H1 (cell line): ENCODE results near the gene SLC35B4. TPM values are rescaled to one million over a fixed set of nuclear protein-coding genes. Genes with fewer than 3 reads are reported as not detected.

Source experiments
- CTCF ChIA-PET: fragments of 300-600 bp; sonication (Branson Sonifier 250); formaldehyde crosslinking; loops from one replicate; lab custom pipeline; 2021; ENCODE audit not compliant: partially characterized antibody; lab: Charles Lee
- POLR2A ChIA-PET: fragments of 300-600 bp; sonication (Branson Sonifier 250); formaldehyde crosslinking; loops from one replicate; lab custom pipeline; 2021; ENCODE audit warnings: inconsistent platforms; ENCODE audit not compliant: partially characterized antibody; lab: Charles Lee
- DNase-seq, 2 experiments: peaks; one replicate each; pipeline versions ENCODE4 v3.0.0 to v3.0.0-alpha.2; 2010 to 2022; ENCODE audit warnings: low spot score in 2 of 2, low read depth in 1 of 2, mixed read lengths in 1 of 2
- FAIRE-seq: peaks from 2 replicates; lab custom pipeline; 2011; peaks lifted over from hg19 to GRCh38; lab: Jason Lieb, UNC
- H2AFZ ChIP-seq: 2 replicates; pipeline ENCODE4 v1.8.1; 2012; ENCODE audit warnings: low read length, inconsistent platforms
- H2AK5ac ChIP-seq: 2 replicates; pipeline ENCODE4 v1.6.1; 2013; ENCODE audit warnings: low read depth, low read length
- H2BK120ac ChIP-seq: replicated peaks from 2 replicates; pipeline ENCODE3; 2013; ENCODE audit warnings: low read depth, low read length, inconsistent platforms
- H2BK12ac ChIP-seq: 2 replicates; pipeline ENCODE4 v1.6.1; 2013; ENCODE audit warnings: low read depth, low read length
- H2BK15ac ChIP-seq: 2 replicates; pipeline ENCODE4 v1.6.1; 2013; ENCODE audit warnings: low read length
- H2BK20ac ChIP-seq: 2 replicates; pipeline ENCODE4 v1.6.1; 2013; ENCODE audit warnings: low read length
- H2BK5ac ChIP-seq: 2 replicates; pipeline ENCODE4 v1.6.1; 2013; ENCODE audit warnings: low read depth, low read length
- H3K14ac ChIP-seq: 2 replicates; pipeline ENCODE4 v1.6.1; 2013; ENCODE audit warnings: inconsistent platforms; ENCODE audit not compliant: insufficient read length
- H3K18ac ChIP-seq: 2 replicates; pipeline ENCODE4 v1.6.1; 2013; ENCODE audit warnings: low read length; ENCODE audit errors: extremely low read depth
- H3K23ac ChIP-seq: 2 replicates; pipeline ENCODE4 v1.6.1; 2013; ENCODE audit warnings: inconsistent platforms; ENCODE audit not compliant: insufficient read length
- H3K23me2 ChIP-seq: 2 replicates; pipeline ENCODE4 v1.6.1; 2013; ENCODE audit warnings: low read depth, low read length
- H3K27ac ChIP-seq: 2 replicates; pipeline ENCODE4 v1.6.1; 2011; ENCODE audit warnings: low read depth, low read length, inconsistent platforms
- H3K27me3 ChIP-seq, 4 experiments: replicated peaks in 1 of 4; 1 replicate in 1 of 4; 2 replicates in 3 of 4; pipeline versions ENCODE4 v1.6.1 to v1.8.1; 2011 to 2013; ENCODE audit warnings: low read length in 3 of 4, mild to moderate bottlenecking in 3 of 4, inconsistent platforms in 2 of 4, mixed read lengths in 2 of 4, moderate library complexity in 1 of 4; ENCODE audit not compliant: control insufficient read depth in 3 of 4, insufficient read depth in 3 of 4; ENCODE audit errors: extremely low read depth in 1 of 4
- H3K36me3 ChIP-seq, 4 experiments: 2 replicates each; pipeline versions ENCODE4 v1.6.1 to v1.8.1; 2011 to 2013; ENCODE audit warnings: mild to moderate bottlenecking in 4 of 4, low read length in 3 of 4, moderate library complexity in 2 of 4, control low read depth in 1 of 4, inconsistent platforms in 1 of 4; ENCODE audit not compliant: insufficient read depth in 4 of 4, control insufficient read depth in 2 of 4
- H3K4ac ChIP-seq: replicated peaks from 2 replicates; pipeline ENCODE3; 2013; ENCODE audit warnings: low read length, low read depth, mixed read lengths, inconsistent platforms; ENCODE audit not compliant: insufficient read length
- H3K4me1 ChIP-seq, 4 experiments: replicated peaks in 1 of 4; 1 replicate in 1 of 4; 2 replicates in 3 of 4; pipeline versions ENCODE4 v1.6.1 to v1.8.1; 2011 to 2013; ENCODE audit warnings: low read length in 3 of 4, inconsistent platforms in 2 of 4, mixed read lengths in 1 of 4; ENCODE audit not compliant: insufficient read depth in 4 of 4, control insufficient read depth in 3 of 4
- H3K4me2 ChIP-seq, 2 experiments: 2 replicates each; pipeline versions ENCODE4 v1.6.1 to v1.8.1; 2011 to 2013; ENCODE audit warnings: low read depth in 2 of 2, low read length in 2 of 2, control low read depth in 1 of 2, inconsistent platforms in 1 of 2, mild to moderate bottlenecking in 1 of 2; ENCODE audit not compliant: insufficient read depth in 1 of 2
- H3K4me3 ChIP-seq, 4 experiments: fragments of 200-600, 300-600 bp in 1 of 4; sonication (generic), shearing (Covaris generic), sonication (Bioruptor Twin) in 1 of 4; 2 replicates each; pipeline versions ENCODE4 v1.5.1 to v1.8.1; 2011 to 2016; ENCODE audit warnings: low read length in 4 of 4, low read depth in 3 of 4, control low read depth in 2 of 4, inconsistent platforms in 2 of 4, mild to moderate bottlenecking in 2 of 4, mixed read lengths in 1 of 4, moderate library complexity in 1 of 4; ENCODE audit not compliant: insufficient read depth in 2 of 4; ENCODE audit errors: extremely low read depth in 1 of 4
- H3K56ac ChIP-seq: replicated peaks from 2 replicates; pipeline ENCODE3; 2013; ENCODE audit warnings: low read depth, mild to moderate bottlenecking, mixed read lengths, low read length, inconsistent platforms; ENCODE audit not compliant: insufficient read length
- H3K79me1 ChIP-seq: 2 replicates; pipeline ENCODE4 v1.6.1; 2013; ENCODE audit warnings: low read depth, low read length, control low read depth
- H3K79me2 ChIP-seq, 2 experiments: 2 replicates each; pipeline versions ENCODE4 v1.6.1 to v1.8.1; 2012 to 2013; ENCODE audit warnings: low read length in 2 of 2, mild to moderate bottlenecking in 2 of 2, inconsistent platforms in 1 of 2; ENCODE audit not compliant: insufficient read depth in 2 of 2, control insufficient read depth in 1 of 2
- H3K9ac ChIP-seq, 4 experiments: replicated peaks in 1 of 4; 1 replicate in 1 of 4; 2 replicates in 3 of 4; pipeline versions ENCODE4 v1.6.1 to v1.8.1; 2011 to 2013; ENCODE audit warnings: low read depth in 3 of 4, low read length in 3 of 4, control low read depth in 2 of 4, mild to moderate bottlenecking in 2 of 4, moderate library complexity in 2 of 4, inconsistent platforms in 1 of 4; ENCODE audit errors: extremely low read depth in 1 of 4
- H3K9me3 ChIP-seq, 2 experiments: 2 replicates each; pipeline versions ENCODE4 v1.6.1 to v1.8.1; 2012 to 2013; ENCODE audit warnings: mild to moderate bottlenecking in 2 of 2, moderate library complexity in 2 of 2, control low read depth in 1 of 2, inconsistent platforms in 1 of 2, low read depth in 1 of 2, low read length in 1 of 2, mixed read lengths in 1 of 2; ENCODE audit not compliant: insufficient read depth in 2 of 2
- H4K20me1 ChIP-seq, 2 experiments: replicated peaks in 1 of 2; 2 replicates each; pipeline versions ENCODE3 to v1.8.1; 2011 to 2013; ENCODE audit warnings: inconsistent platforms in 2 of 2, low read length in 2 of 2, mild to moderate bottlenecking in 1 of 2; ENCODE audit not compliant: insufficient read depth in 2 of 2, control insufficient read depth in 1 of 2
- H4K5ac ChIP-seq: 2 replicates; pipeline ENCODE4 v1.6.1; 2013; ENCODE audit warnings: low read length, low read depth, mixed read lengths, inconsistent platforms; ENCODE audit not compliant: insufficient read length
- H4K8ac ChIP-seq: 2 replicates; pipeline ENCODE4 v1.8.0; 2013; ENCODE audit warnings: mild to moderate bottlenecking, moderate library complexity, low read length, inconsistent platforms; ENCODE audit not compliant: insufficient read depth; ENCODE audit errors: extremely low read depth
- H4K91ac ChIP-seq: replicated peaks from 2 replicates; pipeline ENCODE3; 2013; ENCODE audit warnings: low read length, mixed read lengths, inconsistent platforms; ENCODE audit not compliant: insufficient read length
- BCL11A ChIP-seq, 2 experiments: IDR thresholded peaks; one replicate each; pipeline ENCODE4 v1.6.1; 2011; ENCODE audit warnings: low read depth in 2 of 2, low read length in 2 of 2, mild to moderate bottlenecking in 2 of 2
- BRCA1 ChIP-seq: IDR thresholded peaks from 2 replicates; pipeline ENCODE4 v1.6.1; 2012; ENCODE audit warnings: low read depth, low read length, improper control_type of control experiment
- CBX5 ChIP-seq: fragments of 300-800, 300-1000 bp; sonication (generic); IDR thresholded peaks from 2 replicates; pipeline ENCODE4 v1.7.1; 2016; ENCODE audit warnings: antibody characterized with exemption, low read length, low read depth
- CEBPB ChIP-seq: IDR thresholded peaks from 2 replicates; pipeline ENCODE4 v1.6.1; 2012; ENCODE audit warnings: low read depth, low read length
- CHD2 ChIP-seq: IDR thresholded peaks from 2 replicates; pipeline ENCODE4 v1.6.1; 2012; ENCODE audit warnings: low read length, improper control_type of control experiment
- CREB1 ChIP-seq: IDR thresholded peaks from 2 replicates; pipeline ENCODE4 v1.6.1; 2012; ENCODE audit warnings: inconsistent platforms
- KDM4A ChIP-seq: IDR thresholded peaks from one replicate; pipeline ENCODE4 v1.7.1; 2012; ENCODE audit warnings: low read depth, mild to moderate bottlenecking, moderate library complexity, low read length, inconsistent platforms; ENCODE audit not compliant: severe bottlenecking
- MAFK ChIP-seq: IDR thresholded peaks from 2 replicates; pipeline ENCODE4 v1.6.1; 2012; ENCODE audit warnings: low read depth, mild to moderate bottlenecking, improper control_type of control experiment, low read length
- PHF8 ChIP-seq: fragments of 200-600 bp; sonication (generic); conservative IDR thresholded peaks from 2 replicates; pipeline ENCODE4 v1.7.1; 2012; ENCODE audit warnings: low read depth, mild to moderate bottlenecking, inconsistent platforms, low read length, moderate library complexity
- RAD21 ChIP-seq, 2 experiments: IDR thresholded peaks in 1 of 2; conservative IDR thresholded peaks in 1 of 2; 2 replicates each; pipeline ENCODE4 v1.6.1; 2011; ENCODE audit warnings: low read depth in 2 of 2, low read length in 2 of 2, improper control_type of control experiment in 1 of 2, inconsistent platforms in 1 of 2, mild to moderate bottlenecking in 1 of 2, moderate library complexity in 1 of 2
- SIRT6 ChIP-seq: IDR thresholded peaks from one replicate; pipeline ENCODE4 v1.7.1; 2012; ENCODE audit warnings: low read length, inconsistent platforms
- SRF ChIP-seq: IDR thresholded peaks from 2 replicates; pipeline ENCODE4 v1.6.1; 2011; ENCODE audit warnings: mild to moderate bottlenecking, low read depth, low read length, moderate library complexity
- SUZ12 ChIP-seq: fragments of 200-600 bp; sonication (generic); IDR thresholded peaks from 2 replicates; pipeline ENCODE4 v1.6.1; 2012; ENCODE audit warnings: mild to moderate bottlenecking, inconsistent platforms, low read length, moderate library complexity, mixed read lengths
- TAF1 ChIP-seq: IDR thresholded peaks from 2 replicates; pipeline ENCODE4 v1.6.1; 2011; ENCODE audit warnings: mild to moderate bottlenecking, low read depth, low read length
- ZNF274 ChIP-seq: IDR thresholded peaks from 2 replicates; pipeline ENCODE4 v1.7.0; 2012; ENCODE audit warnings: low read length, borderline replicate concordance; ENCODE audit errors: extremely low read depth
- WGBS, 2 experiments: shearing (Covaris generic) in 1 of 2; methylation state at CpG; one replicate each; pipeline versions ENCODE4 v1.1.6 to v1.1.7; 2013 to 2015; ENCODE audit warnings: low lambda C conversion rate in 2 of 2, mixed read lengths in 2 of 2, inconsistent platforms in 1 of 2, low coverage in 1 of 2, missing lambda C conversion rate in 1 of 2; ENCODE audit not compliant: insufficient replicate concordance in 2 of 2, insufficient coverage in 1 of 2, insufficient read length in 1 of 2; ENCODE audit errors: extremely low coverage in 1 of 2, missing lambda C conversion rate in 1 of 2; 5-methylcytosine and 5-hydroxymethylcytosine counted together
- polyA plus RNA-seq, 7 experiments: library from polyadenylated mRNA; depleted of rRNA in 3 of 7; stranded (reverse) in 5 of 7; unstranded in 2 of 7; fragments of >200 nt in 5 of 7; fragments of 200-250 nt in 2 of 7; gene quantifications; 1 replicate in 5 of 7; 2 replicates in 1 of 7; 4 replicates in 1 of 7; pipeline versions ENCODE4 v1.2.1 to v1.2.3, GENCODE V29; 2011 to 2013; ENCODE audit warnings: missing spikeins in 2 of 7, mixed read lengths in 2 of 7
- total RNA-seq: library from RNA; stranded (reverse); fragmentation: NEBNext Ultra II Directional; extraction: Animal tissue kit (Norgen Biotek cat#: 25700); gene quantifications from 2 replicates; pipeline ENCODE4 v1.2.1, GENCODE V29; 2021

Gene SLC35B4
- total and polyA plus RNA-seq, 2 of the 8 experiments (the other 6 are each of a cell fraction or from before 2014, with no cell fraction given): 28.9 to 34.6 TPM

GRCh38 chr7:134289423-134289822 lies 27.3 kb downstream of the SLC35B4 start:
- H3K4me1 ChIP-seq: no peaks in the 10 kb centered on the region; a peak in 1 of 7 replicates
- H4K8ac ChIP-seq: no peak overlapping the region
- H2BK20ac ChIP-seq: no peak overlapping the region
- H3K23me2 ChIP-seq: no peaks in the 10 kb centered on the region
- DNase-seq (no peak), FAIRE-seq (no peak)
- no peak overlapping the region for H3K18ac ChIP-seq
- no peak overlapping the region for H2AFZ ChIP-seq
- H2BK15ac ChIP-seq: no peak overlapping the region
- no peak overlapping the region for H3K4ac ChIP-seq
- H3K36me3 ChIP-seq: peaks cover 0 to 5% (median 2%) of the 10 kb centered on the region in 4 experiments; a peak in 2 of 8 replicates
- H2AK5ac ChIP-seq: no peak overlapping the region
- no peak overlapping the region for H2BK5ac ChIP-seq
- CTCF ChIA-PET: interaction anchor here (1.3 to 2.1 kb wide), 4 partner anchors 11 to 132 kb away, joined by 3 to 8 read pairs (median 4); no protein-coding TSS in a partner anchor
- no peak overlapping the region for H3K9ac ChIP-seq
- no peak overlapping the region for H2BK120ac ChIP-seq
- WGBS, 2 experiments: 91% methylated on average over 7 of the region's 7 CpGs; no CpG with 5 or more reads in 1 of the 2 experiments
- no peak overlapping the region for H3K14ac ChIP-seq
- H3K27ac ChIP-seq: no peak overlapping the region
- no peak overlapping the region for H4K5ac ChIP-seq
- no peaks in the 10 kb centered on the region for H3K27me3 ChIP-seq
- POLR2A ChIA-PET: interaction anchor here (0.8 to 1.7 kb wide), 3 partner anchors 11 to 131 kb away, joined by 3 to 6 read pairs (median 4); partner anchors contain the start of gene SLC35B4
- no peak overlapping the region for H2BK12ac ChIP-seq
- H3K4me2 ChIP-seq: no peak overlapping the region
- no peaks in the 10 kb centered on the region for H3K9me3 ChIP-seq
- no peaks in the 10 kb centered on the region for H3K79me2 ChIP-seq
- no peak overlapping the region for H3K23ac ChIP-seq
- H3K56ac ChIP-seq: no peak overlapping the region
- H3K79me1 ChIP-seq: no peaks in the 10 kb centered on the region
- no peak overlapping the region for H4K91ac ChIP-seq
- H3K4me3 ChIP-seq: no peak overlapping the region
- H4K20me1 ChIP-seq: no peaks in the 10 kb centered on the region
- TF ChIP-seq CREB1 (no peak), SIRT6 (no peak), CHD2 (no peak), PHF8 (no peak), TAF1 (no peak), CEBPB (no peak), BRCA1 (no peak), MAFK (no peak), SRF (no peak), ZNF274 (no peak), SUZ12 (no peak), RAD21 (IDR thresholded peaks at IDR 0.05 in 1 of 2, conservative IDR thresholded peaks at IDR 0.05 in 1 of 2; ENCODE audit: low read depth in 2 of 2, low read length in 2 of 2) (no peak), BCL11A (IDR thresholded peaks at IDR 0.05; ENCODE audit: low read depth in 2 of 2, low read length in 2 of 2) (no peak), CBX5 (no peak), KDM4A (no peak)
